Neutrophil (primary cell): ENCODE results near the gene ATG7.

Experiments
- H3K27ac ChIP-seq: fragments of 200-600 bp; sonication (generic); 2 replicates; pipeline ENCODE4 v1.5.1; 2016; ENCODE audit warnings: mild to moderate bottlenecking, moderate library complexity
- H3K27me3 ChIP-seq: fragments of 200-600 bp; sonication (generic); 2 replicates; pipeline ENCODE4 v1.6.0; 2016; ENCODE audit warnings: mild to moderate bottlenecking
- H3K36me3 ChIP-seq: fragments of 200-600 bp; sonication (generic); 2 replicates; pipeline ENCODE4 v1.5.1; 2017
- H3K4me1 ChIP-seq, 2 experiments: fragments of 200-600 bp in 1 of 2; sonication (generic) in 1 of 2; 1 replicate in 1 of 2; 2 replicates in 1 of 2; pipeline versions ENCODE4 v1.5.1 to v1.6.1; 2013 to 2016; ENCODE audit warnings: low read depth in 1 of 2, low read length in 1 of 2, mild to moderate bottlenecking in 1 of 2, moderate library complexity in 1 of 2; ENCODE audit not compliant: control insufficient read depth in 1 of 2, insufficient read depth in 1 of 2
- H3K4me3 ChIP-seq, 2 experiments: fragments of 200-600 bp in 1 of 2; sonication (generic) in 1 of 2; 1 replicate in 1 of 2; 2 replicates in 1 of 2; pipeline ENCODE4 v1.5.1; 2013 to 2016; ENCODE audit warnings: low read depth in 1 of 2, low read length in 1 of 2, mild to moderate bottlenecking in 1 of 2, moderate library complexity in 1 of 2
- H3K9me3 ChIP-seq: fragments of 200-600 bp; sonication (generic); 2 replicates; pipeline ENCODE4 v1.5.1; 2016
- TF ChIP-seq, protein P1 (sequence below): fragments of 200-600 bp; sonication (generic); IDR thresholded peaks from 2 replicates; pipeline ENCODE4 v1.5.1; 2016; ENCODE audit warnings: antibody characterized with exemption

Gene ATG7, protein sequence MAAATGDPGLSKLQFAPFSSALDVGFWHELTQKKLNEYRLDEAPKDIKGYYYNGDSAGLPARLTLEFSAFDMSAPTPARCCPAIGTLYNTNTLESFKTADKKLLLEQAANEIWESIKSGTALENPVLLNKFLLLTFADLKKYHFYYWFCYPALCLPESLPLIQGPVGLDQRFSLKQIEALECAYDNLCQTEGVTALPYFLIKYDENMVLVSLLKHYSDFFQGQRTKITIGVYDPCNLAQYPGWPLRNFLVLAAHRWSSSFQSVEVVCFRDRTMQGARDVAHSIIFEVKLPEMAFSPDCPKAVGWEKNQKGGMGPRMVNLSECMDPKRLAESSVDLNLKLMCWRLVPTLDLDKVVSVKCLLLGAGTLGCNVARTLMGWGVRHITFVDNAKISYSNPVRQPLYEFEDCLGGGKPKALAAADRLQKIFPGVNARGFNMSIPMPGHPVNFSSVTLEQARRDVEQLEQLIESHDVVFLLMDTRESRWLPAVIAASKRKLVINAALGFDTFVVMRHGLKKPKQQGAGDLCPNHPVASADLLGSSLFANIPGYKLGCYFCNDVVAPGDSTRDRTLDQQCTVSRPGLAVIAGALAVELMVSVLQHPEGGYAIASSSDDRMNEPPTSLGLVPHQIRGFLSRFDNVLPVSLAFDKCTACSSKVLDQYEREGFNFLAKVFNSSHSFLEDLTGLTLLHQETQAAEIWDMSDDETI

DNA sequence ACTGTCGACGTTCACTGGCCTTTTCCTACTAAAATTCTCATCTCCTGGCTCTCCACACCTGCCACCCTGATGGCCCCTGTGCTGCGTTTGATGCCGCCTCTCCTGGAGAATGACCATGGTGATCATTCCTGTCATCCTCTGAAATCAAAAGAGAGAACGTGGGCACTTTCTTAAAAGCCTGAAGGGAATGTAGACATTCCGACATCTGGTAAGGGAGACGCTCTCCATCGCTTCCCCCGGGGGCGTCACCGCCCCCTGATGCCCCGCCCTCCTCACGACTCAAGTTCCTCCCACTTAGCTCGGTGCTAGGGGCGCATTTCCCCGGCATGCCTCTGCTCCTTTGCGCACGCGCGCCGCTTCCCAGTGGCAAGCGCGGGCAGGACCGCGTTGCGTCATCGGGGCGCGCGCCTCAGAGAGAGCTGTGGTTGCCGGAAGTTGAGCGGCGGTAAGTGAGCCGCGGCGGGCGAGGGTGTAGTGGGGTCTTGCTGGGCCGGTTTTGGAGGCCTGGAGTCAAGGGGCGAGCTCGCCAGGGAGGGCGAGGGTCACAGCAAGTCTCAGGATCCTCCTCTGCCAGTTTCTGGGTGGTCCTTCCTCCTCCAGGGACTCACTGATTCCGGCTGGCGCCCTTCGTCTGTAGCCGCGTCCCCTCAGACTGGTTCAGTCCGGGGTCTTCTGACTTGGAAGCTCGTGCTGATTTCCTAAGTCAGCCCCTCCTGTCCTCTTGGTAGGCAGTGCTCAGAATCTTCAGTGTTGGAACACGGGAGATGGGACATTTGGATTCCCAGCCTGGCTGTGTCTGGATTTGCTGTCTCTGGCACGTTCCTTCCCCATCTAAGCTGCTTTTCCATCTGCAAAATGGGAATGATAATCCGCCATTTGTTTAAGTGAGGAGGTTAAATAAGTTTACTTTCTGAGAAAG, at the start of gene ATG7:
TSS of gene ATG7 (plus strand) at position 412 of the 919 bp plus-strand sequence. CDS start 26,299 bp downstream, outside the sequence.
- Histone ChIP-seq H3K9me3 (no peaks in the 10 kb centered on the region), H3K36me3 (no peaks in the 10 kb centered on the region), H3K27me3 (no peaks in the 10 kb centered on the region), H3K27ac (peak within 1 kb of the TSS; percentile 95), H3K4me1 (peaks cover 61% of the 10 kb centered on the region in 2 experiments), H3K4me3 (peak within 1 kb of the TSS; percentile 86 to 89)
- TF ChIP-seq, protein P1, sequence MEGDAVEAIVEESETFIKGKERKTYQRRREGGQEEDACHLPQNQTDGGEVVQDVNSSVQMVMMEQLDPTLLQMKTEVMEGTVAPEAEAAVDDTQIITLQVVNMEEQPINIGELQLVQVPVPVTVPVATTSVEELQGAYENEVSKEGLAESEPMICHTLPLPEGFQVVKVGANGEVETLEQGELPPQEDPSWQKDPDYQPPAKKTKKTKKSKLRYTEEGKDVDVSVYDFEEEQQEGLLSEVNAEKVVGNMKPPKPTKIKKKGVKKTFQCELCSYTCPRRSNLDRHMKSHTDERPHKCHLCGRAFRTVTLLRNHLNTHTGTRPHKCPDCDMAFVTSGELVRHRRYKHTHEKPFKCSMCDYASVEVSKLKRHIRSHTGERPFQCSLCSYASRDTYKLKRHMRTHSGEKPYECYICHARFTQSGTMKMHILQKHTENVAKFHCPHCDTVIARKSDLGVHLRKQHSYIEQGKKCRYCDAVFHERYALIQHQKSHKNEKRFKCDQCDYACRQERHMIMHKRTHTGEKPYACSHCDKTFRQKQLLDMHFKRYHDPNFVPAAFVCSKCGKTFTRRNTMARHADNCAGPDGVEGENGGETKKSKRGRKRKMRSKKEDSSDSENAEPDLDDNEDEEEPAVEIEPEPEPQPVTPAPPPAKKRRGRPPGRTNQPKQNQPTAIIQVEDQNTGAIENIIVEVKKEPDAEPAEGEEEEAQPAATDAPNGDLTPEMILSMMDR = peak; percentile 77

DNA sequence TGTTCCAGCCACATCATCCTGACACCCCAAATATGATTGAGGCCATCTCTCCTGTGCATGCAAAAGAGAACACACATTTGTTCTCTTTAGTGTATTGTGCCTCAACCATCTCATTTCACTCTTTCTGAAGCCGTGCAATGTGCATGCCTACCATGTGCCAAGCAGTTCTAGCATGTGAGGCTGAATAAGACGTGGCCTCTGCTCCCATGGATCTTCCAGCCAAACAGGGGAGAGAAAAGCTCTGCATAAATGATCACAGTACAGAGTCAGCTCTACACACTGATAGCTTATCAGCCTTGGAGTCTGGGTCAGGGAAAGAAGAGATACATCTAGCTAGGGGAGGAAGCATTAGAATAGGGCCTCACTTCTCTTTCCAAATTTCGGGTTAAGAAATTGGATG, 48.2 kb upstream of the ATG7 start:
- peaks cover 71 to 75% of the 10 kb centered on the region in 2 experiments for H3K4me1 ChIP-seq
- H3K9me3 ChIP-seq = no peaks in the 10 kb centered on the region
- no peaks in the 10 kb centered on the region for H3K36me3 ChIP-seq
- no peaks in the 10 kb centered on the region for H3K27me3 ChIP-seq
- peak overlapping the region in 1 of 2 experiments; percentile 21 for H3K4me3 ChIP-seq
- peak overlapping the region; percentile 87 for H3K27ac ChIP-seq
- TF ChIP-seq, protein P1 = no peak

DNA sequence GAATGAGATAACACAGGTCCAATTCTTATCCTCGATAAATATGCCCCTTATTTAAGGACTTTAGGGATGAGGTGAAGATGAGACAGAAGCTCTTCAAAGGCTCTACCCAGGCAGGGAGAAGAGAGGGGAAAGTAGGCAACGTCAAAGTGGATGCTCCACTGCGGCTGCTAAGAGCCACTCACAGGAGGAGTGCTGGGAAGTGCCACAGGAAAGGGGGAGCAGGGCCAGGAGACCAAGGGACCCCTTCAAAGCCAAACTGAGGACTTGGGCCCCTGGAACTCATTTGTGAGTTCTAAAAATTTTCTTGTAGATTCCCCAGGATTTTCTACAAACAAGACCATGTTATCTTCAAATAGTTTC, 47.3 kb upstream of the ATG7 start:
- peak overlapping the region; percentile 87 for H3K27ac ChIP-seq

DNA sequence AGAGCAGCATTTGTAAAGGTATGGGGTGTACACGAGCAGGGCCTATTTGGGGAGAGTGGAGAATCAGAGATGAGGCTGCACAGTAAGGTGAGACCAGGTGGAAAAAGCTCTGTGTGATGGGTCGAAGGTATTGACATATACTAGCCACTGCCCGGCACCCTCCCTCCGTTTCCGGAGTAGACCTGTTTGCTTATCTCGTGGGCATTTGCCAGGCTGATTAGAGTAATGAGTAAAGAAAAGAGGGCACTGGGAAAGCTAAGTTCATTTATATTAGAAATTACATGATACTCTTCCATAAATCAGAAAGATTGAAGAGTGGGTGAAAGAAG, 46.2 kb upstream of the ATG7 start:
- Histone ChIP-seq H3K9me3 (no peaks in the 10 kb centered on the region), H3K27me3 (no peaks in the 10 kb centered on the region), H3K4me1 (peaks cover 74 to 75% of the 10 kb centered on the region in 2 experiments), H3K27ac (peak overlapping the region; percentile 87), H3K4me3 (peak overlapping the region; percentile 50 to 51), H3K36me3 (no peaks in the 10 kb centered on the region)
- TF ChIP-seq, protein P1 = no peak

More for the DNA sequence above, 47.3 kb upstream of the ATG7 start:
- H3K36me3 ChIP-seq = no peaks in the 10 kb centered on the region
- no peaks in the 10 kb centered on the region for H3K27me3 ChIP-seq
- H3K4me1 ChIP-seq = peaks cover 72 to 74% of the 10 kb centered on the region in 2 experiments
- TF ChIP-seq, protein P1 = no peak
- peak overlapping the region; percentile 21 to 50 for H3K4me3 ChIP-seq
- H3K9me3 ChIP-seq = no peaks in the 10 kb centered on the region

DNA sequence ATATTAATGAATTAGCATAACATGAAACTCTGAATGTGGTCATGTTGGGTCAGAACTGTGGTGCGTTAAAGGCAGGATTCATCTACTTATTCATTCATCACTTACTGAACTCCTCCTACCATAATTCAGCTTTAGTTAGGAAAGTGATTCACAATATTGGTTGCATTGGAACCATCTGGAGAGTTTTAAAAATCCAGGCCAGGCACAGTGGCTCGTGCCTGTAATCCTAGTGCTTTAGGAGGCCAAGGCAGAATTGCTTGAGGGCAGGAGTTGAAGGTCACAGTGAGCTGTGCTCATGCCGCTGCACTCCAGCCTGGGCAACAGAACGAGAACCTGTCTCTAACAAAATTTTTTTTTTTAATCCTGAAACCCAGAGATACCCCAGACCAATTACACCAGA, 44.2 kb upstream of the ATG7 start:
- Histone ChIP-seq H3K27ac (peak overlapping the region; percentile 38), H3K4me3 (no peak overlapping the region), H3K36me3 (no peaks in the 10 kb centered on the region), H3K4me1 (peaks cover 65 to 70% of the 10 kb centered on the region in 2 experiments), H3K27me3 (no peaks in the 10 kb centered on the region), H3K9me3 (no peaks in the 10 kb centered on the region)
- TF ChIP-seq, protein P1 = no peak
